ENCODE measurements around the gene MARK1. TPM values are rescaled to one million over a fixed set of nuclear protein-coding genes. Genes with fewer than 3 reads are reported as not detected.

Gene MARK1
- total RNA-seq, 1 donor from 2014 or later = 2.4 TPM

DNA sequence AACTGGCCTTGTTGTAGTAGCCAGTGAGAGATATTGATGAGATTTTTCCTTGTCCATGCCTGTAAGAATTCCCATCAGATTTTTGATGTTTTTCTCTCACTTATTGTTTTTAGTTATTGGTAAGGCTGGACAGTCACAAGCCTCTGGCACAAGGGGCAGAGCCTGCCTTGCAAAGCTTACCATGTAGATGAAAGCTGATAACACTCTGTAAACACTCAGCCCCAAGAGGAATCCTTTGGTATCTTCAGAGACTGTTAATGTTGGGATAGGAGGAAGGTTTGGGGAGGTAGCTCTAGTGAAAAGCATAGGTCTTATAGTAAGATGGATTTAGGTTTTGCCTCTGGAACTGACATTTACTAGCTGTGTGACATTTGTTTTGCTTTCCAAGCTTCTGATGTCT is 37.7 kb downstream of the MARK1 start:
- Histone ChIP-seq H3K36me3 (no peaks in the 10 kb centered on the region), H3K9me3 (no peaks in the 10 kb centered on the region), H3K27me3 (ENCODE audit: low read depth) (no peaks in the 10 kb centered on the region), H3K27ac (no peak overlapping the region), H3K4me3 (no peak overlapping the region), H3K4me1 (no peaks in the 10 kb centered on the region)
- intact Hi-C loops (cut with DNase I) = no loop called here
- TF ChIP-seq, protein P1, sequence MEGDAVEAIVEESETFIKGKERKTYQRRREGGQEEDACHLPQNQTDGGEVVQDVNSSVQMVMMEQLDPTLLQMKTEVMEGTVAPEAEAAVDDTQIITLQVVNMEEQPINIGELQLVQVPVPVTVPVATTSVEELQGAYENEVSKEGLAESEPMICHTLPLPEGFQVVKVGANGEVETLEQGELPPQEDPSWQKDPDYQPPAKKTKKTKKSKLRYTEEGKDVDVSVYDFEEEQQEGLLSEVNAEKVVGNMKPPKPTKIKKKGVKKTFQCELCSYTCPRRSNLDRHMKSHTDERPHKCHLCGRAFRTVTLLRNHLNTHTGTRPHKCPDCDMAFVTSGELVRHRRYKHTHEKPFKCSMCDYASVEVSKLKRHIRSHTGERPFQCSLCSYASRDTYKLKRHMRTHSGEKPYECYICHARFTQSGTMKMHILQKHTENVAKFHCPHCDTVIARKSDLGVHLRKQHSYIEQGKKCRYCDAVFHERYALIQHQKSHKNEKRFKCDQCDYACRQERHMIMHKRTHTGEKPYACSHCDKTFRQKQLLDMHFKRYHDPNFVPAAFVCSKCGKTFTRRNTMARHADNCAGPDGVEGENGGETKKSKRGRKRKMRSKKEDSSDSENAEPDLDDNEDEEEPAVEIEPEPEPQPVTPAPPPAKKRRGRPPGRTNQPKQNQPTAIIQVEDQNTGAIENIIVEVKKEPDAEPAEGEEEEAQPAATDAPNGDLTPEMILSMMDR (IDR thresholded peaks at IDR 0.05) = no peak
- no peak for ATAC-seq
- DNase-seq = no peak

DNA sequence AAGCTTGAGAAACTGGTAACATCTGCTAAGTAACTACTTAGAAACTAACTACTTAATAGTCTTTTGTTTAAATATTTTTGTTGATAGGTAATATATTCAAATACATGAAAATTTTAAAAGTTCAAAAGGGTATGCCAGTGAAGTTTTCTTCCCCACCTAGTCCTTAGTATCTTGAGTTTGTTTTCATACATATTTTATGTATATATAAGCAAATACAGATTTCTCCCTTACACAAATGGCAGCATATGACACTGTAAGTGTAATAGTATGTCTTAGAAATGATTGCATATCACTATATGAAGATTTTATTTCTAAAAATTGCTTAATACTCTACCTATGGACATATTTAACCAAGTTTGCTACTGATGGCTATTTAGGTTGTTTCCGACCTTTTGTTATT is 38.9 kb downstream of the MARK1 start:
- ATAC-seq = no peak
- Histone ChIP-seq H3K4me3 (no peak overlapping the region), H3K4me1 (no peaks in the 10 kb centered on the region), H3K27ac (no peak overlapping the region), H3K9me3 (no peaks in the 10 kb centered on the region), H3K36me3 (no peaks in the 10 kb centered on the region), H3K27me3 (ENCODE audit: low read depth) (no peaks in the 10 kb centered on the region)
- TF ChIP-seq, protein P1 (IDR thresholded peaks at IDR 0.05) = no peak
- intact Hi-C loops (cut with DNase I) = no loop called here
- DNase-seq = no peak

GRCh38 chr1:220572416-220572815 is 44.5 kb downstream of the MARK1 start:
- H3K27ac ChIP-seq = no peak overlapping the region

DNA sequence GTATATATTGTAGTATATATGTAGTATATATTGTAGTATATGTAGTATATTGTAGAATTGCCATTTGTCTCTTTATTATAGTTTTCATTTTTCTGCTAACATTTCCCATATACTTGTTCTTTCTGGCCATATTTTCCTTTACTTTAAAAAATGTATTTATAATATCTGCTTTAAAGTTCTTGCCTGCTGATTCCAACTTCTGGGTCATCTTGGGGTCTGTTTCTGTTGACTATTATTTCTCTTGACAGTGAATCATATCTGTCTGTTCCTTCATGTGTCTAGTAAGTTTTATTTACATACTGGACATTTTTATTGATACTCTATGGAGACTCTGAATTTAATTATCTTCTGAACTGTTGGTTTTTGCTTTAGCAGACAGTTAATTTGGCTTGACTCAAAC is 45.9 kb downstream of the MARK1 start:
- Histone ChIP-seq H3K4me1 (no peaks in the 10 kb centered on the region), H3K9me3 (peaks cover 26% of the 10 kb centered on the region), H3K4me3 (no peak overlapping the region), H3K27me3 (ENCODE audit: low read depth) (no peaks in the 10 kb centered on the region), H3K27ac (no peak overlapping the region), H3K36me3 (no peaks in the 10 kb centered on the region)
- DNase-seq = no peak
- intact Hi-C loops (cut with DNase I) = no loop called here
- ATAC-seq = no peak
- TF ChIP-seq, protein P1 (IDR thresholded peaks at IDR 0.05) = no peak

More at GRCh38 chr1:220572416-220572815, 44.5 kb downstream of the MARK1 start:
- H3K36me3 ChIP-seq = no peaks in the 10 kb centered on the region
- no peaks in the 10 kb centered on the region for H3K27me3 ChIP-seq (ENCODE audit: low read depth)
- peaks cover 26% of the 10 kb centered on the region for H3K9me3 ChIP-seq
- no peak overlapping the region for H3K4me3 ChIP-seq
- TF ChIP-seq, protein P1 (IDR thresholded peaks at IDR 0.05) = no peak
- H3K4me1 ChIP-seq = no peaks in the 10 kb centered on the region
- intact Hi-C loops (cut with DNase I) = no loop called here
- ATAC-seq (no peak), DNase-seq (no peak)

GRCh38 chr1:220575718-220576497 is 48.0 kb downstream of the MARK1 start:
- ATAC-seq (no peak), DNase-seq (no peak)
- Histone ChIP-seq H3K27me3 (ENCODE audit: low read depth) (no peaks in the 10 kb centered on the region), H3K36me3 (no peaks in the 10 kb centered on the region), H3K4me1 (no peaks in the 10 kb centered on the region), H3K4me3 (no peak overlapping the region), H3K27ac (no peak overlapping the region), H3K9me3 (peaks cover 26% of the 10 kb centered on the region)
- intact Hi-C loops (cut with DNase I) = no loop called here
- TF ChIP-seq, protein P1 (IDR thresholded peaks at IDR 0.05) = no peak
